BE2C (cell line): ENCODE results near the gene SCUBE3.

ENCODE experiments used
- DNase-seq: peaks from one replicate; pipeline ENCODE4 v3.0.0-alpha.2; 2020
- H3K27me3 ChIP-seq: fragments of 250-450 bp; sonication (Bioruptor Pico); 2 replicates; pipeline ENCODE4 v1.5.1; 2020; ENCODE audit warnings: mild to moderate bottlenecking
- H3K36me3 ChIP-seq: fragments of 250-450 bp; sonication (Bioruptor Pico); 2 replicates; pipeline ENCODE4 v1.5.1; 2020; ENCODE audit warnings: mild to moderate bottlenecking
- H3K4me1 ChIP-seq: fragments of 250-450 bp; sonication (Bioruptor Pico); 2 replicates; pipeline ENCODE4 v1.5.1; 2020
- H3K4me3 ChIP-seq: 2 replicates; pipeline ENCODE4 v1.5.1; 2011; ENCODE audit warnings: low read depth, low read length
- H3K9me3 ChIP-seq: fragments of 250-450 bp; sonication (Bioruptor Pico); 2 replicates; pipeline ENCODE4 v1.5.1; 2020
- TF ChIP-seq, protein P1 (sequence below): IDR thresholded peaks from 2 replicates; pipeline ENCODE4 v1.5.1; 2012; ENCODE audit warnings: mild to moderate bottlenecking, low read depth, low read length

Gene SCUBE3

DNA sequence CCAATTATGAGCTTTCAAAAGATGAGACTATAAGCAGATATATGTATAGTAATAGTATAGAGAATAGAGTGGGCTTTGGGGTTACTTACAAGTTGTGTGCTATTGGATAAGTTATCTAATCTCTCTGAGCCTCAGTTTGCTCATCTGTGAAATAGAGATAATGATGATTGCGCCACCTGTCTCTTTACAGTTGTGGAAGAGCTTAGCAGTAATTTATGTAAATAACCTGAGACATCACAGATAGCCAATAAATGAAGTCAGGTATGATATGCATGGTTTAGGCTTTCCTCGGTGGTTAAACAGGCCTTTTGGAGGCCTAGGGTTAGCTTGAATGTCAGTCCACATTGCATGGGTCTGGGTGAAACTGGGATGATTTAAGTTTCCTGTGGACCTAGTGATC, 29.8 kb upstream of the SCUBE3 start:
- Histone ChIP-seq H3K9me3 (no peaks in the 10 kb centered on the region), H3K4me3 (no peak overlapping the region), H3K4me1 (no peaks in the 10 kb centered on the region), H3K27me3 (peaks cover 3% of the 10 kb centered on the region; the same call in 1 of the 2 replicates), H3K36me3 (no peaks in the 10 kb centered on the region)
- DNase-seq, result no peak
- TF ChIP-seq, protein P1, sequence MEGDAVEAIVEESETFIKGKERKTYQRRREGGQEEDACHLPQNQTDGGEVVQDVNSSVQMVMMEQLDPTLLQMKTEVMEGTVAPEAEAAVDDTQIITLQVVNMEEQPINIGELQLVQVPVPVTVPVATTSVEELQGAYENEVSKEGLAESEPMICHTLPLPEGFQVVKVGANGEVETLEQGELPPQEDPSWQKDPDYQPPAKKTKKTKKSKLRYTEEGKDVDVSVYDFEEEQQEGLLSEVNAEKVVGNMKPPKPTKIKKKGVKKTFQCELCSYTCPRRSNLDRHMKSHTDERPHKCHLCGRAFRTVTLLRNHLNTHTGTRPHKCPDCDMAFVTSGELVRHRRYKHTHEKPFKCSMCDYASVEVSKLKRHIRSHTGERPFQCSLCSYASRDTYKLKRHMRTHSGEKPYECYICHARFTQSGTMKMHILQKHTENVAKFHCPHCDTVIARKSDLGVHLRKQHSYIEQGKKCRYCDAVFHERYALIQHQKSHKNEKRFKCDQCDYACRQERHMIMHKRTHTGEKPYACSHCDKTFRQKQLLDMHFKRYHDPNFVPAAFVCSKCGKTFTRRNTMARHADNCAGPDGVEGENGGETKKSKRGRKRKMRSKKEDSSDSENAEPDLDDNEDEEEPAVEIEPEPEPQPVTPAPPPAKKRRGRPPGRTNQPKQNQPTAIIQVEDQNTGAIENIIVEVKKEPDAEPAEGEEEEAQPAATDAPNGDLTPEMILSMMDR, result no peak

DNA sequence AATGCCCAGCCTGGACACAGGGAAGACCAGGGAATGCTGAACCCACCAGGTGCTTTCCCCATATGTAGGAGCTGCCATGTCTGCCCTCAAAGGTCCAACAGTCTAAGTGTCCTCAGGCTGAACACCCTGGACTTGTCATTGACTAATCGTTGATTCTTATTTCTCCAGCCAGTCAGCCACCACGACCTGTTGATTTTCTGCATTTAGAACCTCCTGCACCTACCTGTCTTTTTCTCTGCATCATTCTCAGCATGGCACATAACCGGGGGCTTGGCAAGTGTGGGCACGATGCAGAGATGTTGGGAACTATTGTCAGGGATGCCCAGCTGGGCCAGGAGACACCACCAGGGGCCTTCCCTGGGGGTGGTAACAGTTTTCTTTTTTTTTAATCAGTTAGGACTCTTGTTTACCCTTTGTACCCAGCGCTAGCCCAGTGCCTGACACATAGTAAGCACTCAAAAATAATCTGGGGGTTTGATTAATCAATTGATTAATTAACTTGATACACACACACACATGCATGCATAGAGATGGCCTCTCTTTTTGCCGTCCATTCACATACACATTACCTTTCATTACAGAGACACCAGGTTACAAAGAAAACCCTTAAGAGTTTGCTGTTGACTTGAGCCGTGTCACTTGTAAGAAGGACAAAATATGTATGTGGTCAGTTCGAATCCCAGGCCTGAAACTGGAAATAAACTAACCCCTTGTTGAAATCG, 29.0 kb upstream of the SCUBE3 start:
- Histone ChIP-seq H3K27me3 (peaks cover 3% of the 10 kb centered on the region; the same call in 1 of the 2 replicates), H3K4me3 (no peak overlapping the region), H3K36me3 (no peaks in the 10 kb centered on the region), H3K4me1 (no peaks in the 10 kb centered on the region), H3K9me3 (no peaks in the 10 kb centered on the region)
- TF ChIP-seq, protein P1, result no peak
- DNase-seq, result no peak

DNA sequence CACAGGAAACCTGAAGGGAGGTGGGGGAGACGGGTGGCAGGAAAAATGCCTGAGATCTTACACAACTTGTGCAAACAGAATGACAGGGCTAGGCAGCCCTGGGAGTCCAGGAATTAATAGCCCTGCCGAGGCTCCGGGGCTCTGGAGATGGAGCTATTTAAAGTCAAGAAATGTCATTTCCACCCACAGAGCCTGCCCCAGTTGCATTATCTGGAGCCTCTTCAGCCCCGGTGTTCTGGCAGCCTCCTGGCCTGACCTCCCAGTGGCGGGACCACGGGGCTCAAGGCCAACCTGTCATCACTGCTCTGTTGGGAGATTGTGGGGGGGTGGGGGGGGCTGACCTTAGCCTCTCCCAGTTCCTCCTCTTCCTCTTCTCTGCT, 28.5 kb upstream of the SCUBE3 start:
- no peak for DNase-seq
- peaks cover 3% of the 10 kb centered on the region; the same call in 1 of the 2 replicates for H3K27me3 ChIP-seq
- TF ChIP-seq, protein P1, result no peak
- no peaks in the 10 kb centered on the region for H3K4me1 ChIP-seq
- H3K4me3 ChIP-seq, result no peak overlapping the region
- no peaks in the 10 kb centered on the region for H3K9me3 ChIP-seq
- H3K36me3 ChIP-seq, result no peaks in the 10 kb centered on the region

DNA sequence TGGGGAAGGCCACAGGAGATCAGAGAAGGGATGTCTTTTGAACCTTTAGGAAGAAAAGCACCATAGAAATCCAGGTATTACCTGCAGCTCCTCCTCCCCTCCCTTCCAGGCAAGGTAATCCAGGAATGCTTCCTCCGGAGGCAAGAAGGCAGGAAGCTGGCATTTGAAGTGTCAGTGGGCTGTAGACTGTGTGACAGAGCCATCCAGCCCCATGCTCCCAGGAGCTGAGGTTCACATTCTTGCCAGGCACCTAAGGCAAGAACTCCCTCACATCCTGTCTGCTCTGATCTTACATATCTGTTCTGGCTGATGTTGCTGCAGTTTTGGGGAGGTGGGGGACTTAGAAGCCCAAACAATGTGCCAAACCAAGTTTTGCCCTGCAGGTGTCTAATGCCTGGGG, 27.8 kb upstream of the SCUBE3 start:
- no peaks in the 10 kb centered on the region for H3K4me1 ChIP-seq
- TF ChIP-seq, protein P1, result no peak
- peaks cover 3% of the 10 kb centered on the region; the same call in 1 of the 2 replicates for H3K27me3 ChIP-seq
- no peak for DNase-seq
- H3K36me3 ChIP-seq, result no peaks in the 10 kb centered on the region
- H3K9me3 ChIP-seq, result no peaks in the 10 kb centered on the region
- H3K4me3 ChIP-seq, result no peak overlapping the region

DNA sequence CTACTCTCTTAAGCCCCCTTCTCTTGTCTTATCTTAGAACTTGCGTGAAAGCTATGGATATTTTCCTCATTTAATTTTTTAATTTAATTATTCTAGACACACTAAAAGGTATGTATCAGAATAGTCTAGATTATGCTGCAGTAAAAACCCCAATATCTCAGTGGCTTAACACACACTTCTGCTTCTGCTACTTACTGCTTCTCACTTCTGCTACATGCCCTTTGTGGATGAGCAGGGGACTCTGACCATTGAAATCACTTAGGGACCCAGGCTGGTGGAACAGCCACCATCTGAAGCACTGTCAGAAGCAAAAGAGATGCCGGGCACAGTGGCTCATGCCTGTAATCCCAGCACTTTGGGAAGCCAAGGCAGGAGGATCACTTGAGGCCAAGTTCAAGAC, 27.2 kb upstream of the SCUBE3 start:
- H3K4me3 ChIP-seq, result no peak overlapping the region
- no peaks in the 10 kb centered on the region for H3K4me1 ChIP-seq
- H3K9me3 ChIP-seq, result no peaks in the 10 kb centered on the region
- TF ChIP-seq, protein P1, result no peak
- H3K27me3 ChIP-seq, result peaks cover 3% of the 10 kb centered on the region; the same call in 1 of the 2 replicates
- DNase-seq, result no peak
- H3K36me3 ChIP-seq, result no peaks in the 10 kb centered on the region

DNA sequence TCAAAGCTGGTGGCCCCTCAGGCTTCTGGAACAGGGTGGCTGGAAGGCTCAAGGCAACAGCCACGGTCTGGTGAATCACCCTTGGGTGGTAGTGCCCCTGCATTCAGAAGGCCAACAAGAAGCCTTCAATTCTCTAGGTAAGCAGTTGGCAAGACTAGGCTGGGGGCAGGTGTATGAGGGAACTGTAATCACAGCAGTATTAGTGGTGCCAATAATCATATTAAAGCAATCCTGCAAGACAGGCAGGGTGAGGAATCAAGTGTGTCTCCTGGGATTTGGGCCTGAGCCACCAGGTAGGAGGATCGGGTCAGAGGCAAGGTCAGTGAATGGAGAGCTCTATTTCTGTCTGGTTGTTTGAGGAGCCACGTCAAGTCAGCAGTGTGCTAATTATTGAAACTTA, 24.9 kb upstream of the SCUBE3 start:
- Histone ChIP-seq H3K36me3 (no peaks in the 10 kb centered on the region), H3K9me3 (no peaks in the 10 kb centered on the region), H3K4me3 (no peak overlapping the region), H3K4me1 (no peaks in the 10 kb centered on the region), H3K27me3 (peaks cover 3% of the 10 kb centered on the region; the same call in 1 of the 2 replicates)
- TF ChIP-seq, protein P1, result no peak
- DNase-seq, result no peak
